Colonic mucosa (tissue), 4 donors: Measurements from ENCODE around the gene CTNND2. TPM values are rescaled to one million over a fixed set of nuclear protein-coding genes. Genes with fewer than 3 reads are reported as not detected.

Experiments
- DNase-seq: peaks from one replicate; pipeline ENCODE4 v3.0.0-alpha.2; 2020
- H3K27ac ChIP-seq: fragments of 200-600 bp; one replicate; pipeline ENCODE4 v1.8.0; 2021
- H3K27me3 ChIP-seq: fragments of 200-600 bp; one replicate; pipeline ENCODE4 v1.8.0; 2021
- H3K36me3 ChIP-seq: fragments of 200-600 bp; one replicate; pipeline ENCODE4 v1.8.0; 2021
- H3K4me1 ChIP-seq: fragments of 200-600 bp; one replicate; pipeline ENCODE4 v1.8.0; 2021; ENCODE audit warnings: mild to moderate bottlenecking
- H3K4me3 ChIP-seq: fragments of 200-600 bp; one replicate; pipeline ENCODE4 v1.8.0; 2021
- H3K9ac ChIP-seq, 2 donors: one replicate each; pipeline ENCODE4 v1.7.0; 2013; ENCODE audit warnings: control low read depth in 2 of 2, low read depth in 2 of 2, low read length in 2 of 2
- H3K9me3 ChIP-seq: fragments of 200-600 bp; one replicate; pipeline ENCODE4 v1.8.0; 2021
- CTCF ChIP-seq: fragments of 200-600 bp; IDR thresholded peaks from one replicate; pipeline ENCODE4 v1.8.0; 2022; ENCODE audit warnings: antibody characterized with exemption, mild to moderate bottlenecking
- intact Hi-C: fragments of 100-400 bp; cut with DNase I; formaldehyde crosslinking; loops from one replicate; pipeline ENCODE4 v1.14.1; 2022
- total RNA-seq, 2 donors: library from RNA; stranded (reverse); fragmentation: NEBNext Ultra II Directional in 1 of 2; extraction: Animal tissue kit (Norgen Biotek cat#: 25700) in 1 of 2; gene quantifications; one replicate each; pipeline ENCODE4 v1.2.1, GENCODE V29; 2021
- donor health status: healthy.
- donor health status: DM: no; HTN: no; CAD: no.
- donor health status: DM: no; HTN: no; CAD: no.

CTNND2 gene
- total RNA-seq, 2 donors from 2014 or later = 1.1 TPM

GRCh38 chr5:11905206-11905605 lies 960 bp upstream of the CTNND2 start:
- H3K27ac ChIP-seq = no peak overlapping the region
- H3K9me3 ChIP-seq = no peaks in the 10 kb centered on the region
- TF ChIP-seq CTCF = no peak
- no peak overlapping the region for H3K9ac ChIP-seq
- peaks cover 31% of the 10 kb centered on the region for H3K27me3 ChIP-seq
- intact Hi-C loops = no loop called here
- H3K36me3 ChIP-seq = no peaks in the 10 kb centered on the region
- no peak overlapping the region for H3K4me3 ChIP-seq
- no peaks in the 10 kb centered on the region for H3K4me1 ChIP-seq
- no peak for DNase-seq

GRCh38 chr5:11903614-11904264 lies 507 bp downstream of the CTNND2 start:
- no peak for DNase-seq
- Histone ChIP-seq H3K4me1 (no peaks in the 10 kb centered on the region), H3K4me3 (peak overlapping the region; percentile 22), H3K9ac (no peak overlapping the region), H3K27me3 (peaks cover 31% of the 10 kb centered on the region), H3K27ac (no peak overlapping the region), H3K36me3 (no peaks in the 10 kb centered on the region), H3K9me3 (no peaks in the 10 kb centered on the region)
- intact Hi-C loops = no loop called here
- no peak for TF ChIP-seq CTCF

- Histone ChIP-seq H3K4me1 (no peaks in the 10 kb centered on the region), H3K36me3 (no peaks in the 10 kb centered on the region), H3K4me3 (no peak overlapping the region), H3K27ac (no peak overlapping the region), H3K9me3 (no peaks in the 10 kb centered on the region), H3K9ac (no peak overlapping the region), H3K27me3 (peaks cover 31% of the 10 kb centered on the region)
- DNase-seq = no peak
- intact Hi-C loops = no loop called here
- no peak for TF ChIP-seq CTCF
These were observed 1.1 kb downstream of the CTNND2 start for GRCh38 chr5:11903121-11903613.

GRCh38 chr5:11902201-11902619 lies 2.0 kb downstream of the CTNND2 start:
- H3K27me3 ChIP-seq = peaks cover 31% of the 10 kb centered on the region
- intact Hi-C loops = no loop called here
- no peak for DNase-seq

DNA sequence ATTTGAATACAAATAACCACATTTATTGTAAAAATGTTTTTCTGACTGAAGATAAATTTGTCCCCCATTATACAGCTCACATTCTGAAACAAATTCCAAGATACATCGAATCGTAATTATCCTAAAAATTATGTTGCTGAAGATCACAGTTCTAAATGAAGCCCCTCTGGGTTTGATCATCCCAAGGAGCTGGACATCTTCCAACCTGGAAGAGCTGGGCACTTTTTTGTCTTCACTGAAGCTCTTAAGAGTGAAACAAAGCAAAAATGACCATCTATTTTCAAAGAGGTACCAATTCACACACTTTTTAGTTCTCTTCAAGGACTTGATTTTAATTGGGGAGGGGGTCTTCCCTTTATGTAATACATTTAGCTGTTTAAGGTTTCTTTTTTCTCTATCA lies 5.5 kb downstream of the CTNND2 start:
- Histone ChIP-seq H3K27me3 (peaks cover 13% of the 10 kb centered on the region), H3K4me1 (no peaks in the 10 kb centered on the region), H3K9ac (no peak overlapping the region), H3K9me3 (no peaks in the 10 kb centered on the region), H3K27ac (no peak overlapping the region), H3K4me3 (no peak overlapping the region), H3K36me3 (no peaks in the 10 kb centered on the region)
- no peak for TF ChIP-seq CTCF
- intact Hi-C loops = no loop called here
- no peak for DNase-seq

More at GRCh38 chr5:11902201-11902619, 2.0 kb downstream of the CTNND2 start:
- Histone ChIP-seq H3K4me1 (no peaks in the 10 kb centered on the region), H3K4me3 (no peak overlapping the region), H3K36me3 (no peaks in the 10 kb centered on the region), H3K27ac (no peak overlapping the region), H3K9me3 (no peaks in the 10 kb centered on the region), H3K9ac (no peak overlapping the region)
- no peak for TF ChIP-seq CTCF
